ENCODE data around the gene DUSP5.
A peak's percentile ranks its signal among the peaks of the same experiment; 100 is the strongest.

DUSP5 gene

DNA sequence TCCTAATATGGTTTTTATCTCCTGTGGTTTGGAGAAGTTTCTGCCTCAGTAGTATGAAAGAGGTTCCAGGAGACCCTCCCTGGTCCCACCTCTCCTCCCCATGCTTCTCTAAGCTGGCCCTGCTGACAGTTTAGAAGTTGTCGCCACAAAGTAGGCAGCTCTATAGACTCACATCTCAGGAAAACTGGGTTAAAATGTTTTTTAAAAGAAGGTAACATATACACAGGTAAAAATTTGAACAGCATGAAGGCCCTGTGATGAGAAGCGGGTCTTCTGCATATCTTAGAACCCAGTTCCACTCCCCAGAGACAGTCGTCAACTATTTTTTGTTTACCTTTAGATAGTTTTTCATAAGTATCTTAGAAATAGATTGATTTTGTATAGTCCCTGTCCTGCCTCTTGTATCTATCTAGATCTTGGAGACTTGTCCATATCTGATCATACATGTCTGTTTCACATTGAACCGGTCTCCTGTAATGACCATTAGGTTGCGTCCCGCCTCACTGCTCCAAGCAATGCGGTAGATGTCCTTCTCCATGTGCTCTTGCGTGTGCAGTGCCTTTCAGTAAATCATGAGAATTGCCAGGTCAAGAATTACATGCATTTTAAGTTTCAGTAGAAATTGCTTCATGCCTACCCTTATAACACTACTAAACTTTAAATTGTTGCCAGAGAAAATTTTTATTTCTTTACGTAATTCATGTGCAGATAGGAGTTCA is 2.2 kb downstream of the DUSP5 start:
- peak overlapping the region; percentile 72 for H3K27ac ChIP-seq (ENCODE audit: extremely low read depth, low read depth, low read length)
- no peak overlapping the region for H3K4me3 ChIP-seq (ENCODE audit: low read depth, low read length)
- TF ChIP-seq, protein P1, sequence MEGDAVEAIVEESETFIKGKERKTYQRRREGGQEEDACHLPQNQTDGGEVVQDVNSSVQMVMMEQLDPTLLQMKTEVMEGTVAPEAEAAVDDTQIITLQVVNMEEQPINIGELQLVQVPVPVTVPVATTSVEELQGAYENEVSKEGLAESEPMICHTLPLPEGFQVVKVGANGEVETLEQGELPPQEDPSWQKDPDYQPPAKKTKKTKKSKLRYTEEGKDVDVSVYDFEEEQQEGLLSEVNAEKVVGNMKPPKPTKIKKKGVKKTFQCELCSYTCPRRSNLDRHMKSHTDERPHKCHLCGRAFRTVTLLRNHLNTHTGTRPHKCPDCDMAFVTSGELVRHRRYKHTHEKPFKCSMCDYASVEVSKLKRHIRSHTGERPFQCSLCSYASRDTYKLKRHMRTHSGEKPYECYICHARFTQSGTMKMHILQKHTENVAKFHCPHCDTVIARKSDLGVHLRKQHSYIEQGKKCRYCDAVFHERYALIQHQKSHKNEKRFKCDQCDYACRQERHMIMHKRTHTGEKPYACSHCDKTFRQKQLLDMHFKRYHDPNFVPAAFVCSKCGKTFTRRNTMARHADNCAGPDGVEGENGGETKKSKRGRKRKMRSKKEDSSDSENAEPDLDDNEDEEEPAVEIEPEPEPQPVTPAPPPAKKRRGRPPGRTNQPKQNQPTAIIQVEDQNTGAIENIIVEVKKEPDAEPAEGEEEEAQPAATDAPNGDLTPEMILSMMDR (tag by site-specific recombination; IDR thresholded peaks at IDR 0.05) = no peak
- TF ChIP-seq, protein P2, sequence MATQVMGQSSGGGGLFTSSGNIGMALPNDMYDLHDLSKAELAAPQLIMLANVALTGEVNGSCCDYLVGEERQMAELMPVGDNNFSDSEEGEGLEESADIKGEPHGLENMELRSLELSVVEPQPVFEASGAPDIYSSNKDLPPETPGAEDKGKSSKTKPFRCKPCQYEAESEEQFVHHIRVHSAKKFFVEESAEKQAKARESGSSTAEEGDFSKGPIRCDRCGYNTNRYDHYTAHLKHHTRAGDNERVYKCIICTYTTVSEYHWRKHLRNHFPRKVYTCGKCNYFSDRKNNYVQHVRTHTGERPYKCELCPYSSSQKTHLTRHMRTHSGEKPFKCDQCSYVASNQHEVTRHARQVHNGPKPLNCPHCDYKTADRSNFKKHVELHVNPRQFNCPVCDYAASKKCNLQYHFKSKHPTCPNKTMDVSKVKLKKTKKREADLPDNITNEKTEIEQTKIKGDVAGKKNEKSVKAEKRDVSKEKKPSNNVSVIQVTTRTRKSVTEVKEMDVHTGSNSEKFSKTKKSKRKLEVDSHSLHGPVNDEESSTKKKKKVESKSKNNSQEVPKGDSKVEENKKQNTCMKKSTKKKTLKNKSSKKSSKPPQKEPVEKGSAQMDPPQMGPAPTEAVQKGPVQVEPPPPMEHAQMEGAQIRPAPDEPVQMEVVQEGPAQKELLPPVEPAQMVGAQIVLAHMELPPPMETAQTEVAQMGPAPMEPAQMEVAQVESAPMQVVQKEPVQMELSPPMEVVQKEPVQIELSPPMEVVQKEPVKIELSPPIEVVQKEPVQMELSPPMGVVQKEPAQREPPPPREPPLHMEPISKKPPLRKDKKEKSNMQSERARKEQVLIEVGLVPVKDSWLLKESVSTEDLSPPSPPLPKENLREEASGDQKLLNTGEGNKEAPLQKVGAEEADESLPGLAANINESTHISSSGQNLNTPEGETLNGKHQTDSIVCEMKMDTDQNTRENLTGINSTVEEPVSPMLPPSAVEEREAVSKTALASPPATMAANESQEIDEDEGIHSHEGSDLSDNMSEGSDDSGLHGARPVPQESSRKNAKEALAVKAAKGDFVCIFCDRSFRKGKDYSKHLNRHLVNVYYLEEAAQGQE (tag by site-specific recombination; IDR thresholded peaks at IDR 0.05) = no peak
- 0 out of 2 replicates have a peak, but pooled peaks have one; percentile 4 for TF ChIP-seq ZNF341 (tag by site-specific recombination; IDR thresholded peaks at IDR 0.05; ENCODE audit: low read depth)
- TF ChIP-seq TCF7L2 (IDR thresholded peaks at IDR 0.05; ENCODE audit: borderline replicate concordance, low read depth, low read length) = no peak
- peaks cover 0 to 27% of the 10 kb centered on the region in 2 experiments; a peak in 1 of 3 replicates for H3K36me3 ChIP-seq (ENCODE audit: control insufficient read depth in 2 of 2, insufficient read depth in 1 of 2, low read length in 2 of 2)
- POLR2A ChIA-PET = interaction anchor here (1.5 kb wide), 1 partner anchor 146 kb away, joined by 3 read pairs; no protein-coding TSS in a partner anchor
- CTCF ChIA-PET = interaction anchor here (1.1 to 3.6 kb wide), 4 partner anchors 47 to 194 kb away, joined by 3 to 25 read pairs (median 8); partner anchors contain the start of gene SMNDC1
- H3K9me3 ChIP-seq (ENCODE audit: control insufficient read depth, insufficient read depth, low read depth, low read length) = no peaks in the 10 kb centered on the region
- H3K4me1 ChIP-seq (ENCODE audit: control insufficient read depth, insufficient read depth, low read length) = peaks cover 32% of the 10 kb centered on the region

DNA sequence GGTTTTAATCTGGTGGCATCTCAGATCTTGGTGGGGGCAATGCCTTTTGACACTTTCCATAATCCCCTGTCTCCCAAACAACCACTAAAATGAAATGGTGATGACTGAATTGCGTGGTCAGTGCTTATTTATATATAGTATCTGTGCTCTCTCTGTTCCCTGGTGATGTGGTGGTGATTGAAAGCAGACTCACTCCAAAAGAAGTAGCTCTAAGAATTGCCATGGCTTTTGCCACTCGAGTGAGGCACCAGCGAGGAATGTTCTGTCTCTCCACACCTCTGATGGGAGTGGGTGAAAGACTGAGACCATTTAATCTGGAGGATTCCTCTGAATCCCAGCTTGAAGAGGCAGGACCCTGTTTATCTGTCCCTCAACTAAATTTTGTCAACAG is 2.8 kb downstream of the DUSP5 start:
- ChIA-PET POLR2A (interaction anchor here (1.5 kb wide), 1 partner anchor 146 kb away, joined by 3 read pairs; no protein-coding TSS in a partner anchor), CTCF (interaction anchor here (0.6 to 3.6 kb wide), 2 partner anchors 128 to 146 kb away, joined by 3 to 25 read pairs; no protein-coding TSS in a partner anchor)
- TF ChIP-seq ZNF132 (tag by site-specific recombination; IDR thresholded peaks at IDR 0.05; ENCODE audit: borderline replicate concordance) (no peak), OSR2 (tag by site-specific recombination; IDR thresholded peaks at IDR 0.05) (0 out of 2 replicates have a peak, but pooled peaks have one; percentile 35), ZNF660 (tag by site-specific recombination; IDR thresholded peaks at IDR 0.05) (0 out of 2 replicates have a peak, but pooled peaks have one; percentile 12)
- no peaks in the 10 kb centered on the region for H3K9me3 ChIP-seq (ENCODE audit: control insufficient read depth, insufficient read depth, low read depth, low read length)
- H3K36me3 ChIP-seq (ENCODE audit: control insufficient read depth in 2 of 2, insufficient read depth in 1 of 2, low read length in 2 of 2) = peaks cover 0 to 33% of the 10 kb centered on the region in 2 experiments; a peak in 1 of 3 replicates
- H3K4me3 ChIP-seq (ENCODE audit: low read depth, low read length) = no peak overlapping the region
- peaks cover 32% of the 10 kb centered on the region for H3K4me1 ChIP-seq (ENCODE audit: control insufficient read depth, insufficient read depth, low read length)
- peak overlapping the region; percentile 18; the same call in 1 of the 2 replicates for H3K27ac ChIP-seq (ENCODE audit: extremely low read depth, low read depth, low read length)

DNA sequence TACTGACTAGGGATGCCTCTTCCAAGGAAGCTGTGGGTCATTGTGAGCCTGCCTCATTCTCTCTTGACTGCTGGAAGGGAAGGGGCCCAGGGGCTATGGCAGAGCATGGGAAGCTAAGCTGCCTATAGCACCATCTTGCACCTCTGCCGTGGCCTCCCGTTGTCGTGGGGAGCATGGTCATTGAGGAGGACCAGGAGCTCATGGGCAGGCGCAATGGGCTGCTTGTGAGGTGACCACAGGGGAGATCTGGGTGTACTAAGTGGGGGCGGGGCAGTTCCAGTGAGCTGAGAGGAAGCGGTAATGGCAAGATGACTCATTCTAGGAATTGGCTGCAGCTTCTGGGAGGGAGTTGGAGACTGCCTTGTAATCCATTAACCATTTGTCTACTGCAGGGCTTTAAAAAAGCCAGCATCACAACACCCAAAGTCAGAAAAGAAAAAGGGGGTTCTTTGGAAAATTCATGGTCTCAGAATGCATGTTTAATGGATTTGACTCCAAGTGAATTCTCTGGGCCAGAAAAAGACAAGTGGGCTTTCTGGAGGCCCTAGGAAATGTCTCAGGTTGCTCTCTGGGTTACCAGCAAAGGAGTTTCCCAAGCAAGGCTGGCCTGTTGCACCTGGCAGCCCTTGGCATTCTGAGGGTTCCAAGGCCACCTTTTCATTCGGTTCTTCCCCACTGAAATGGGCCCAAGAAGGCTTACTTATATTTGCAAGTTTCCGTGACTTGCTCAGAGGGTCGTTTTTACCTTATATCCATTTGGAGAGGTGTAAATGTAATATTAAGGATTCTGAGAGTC is 3.6 kb downstream of the DUSP5 start:
- Histone ChIP-seq H3K36me3 (ENCODE audit: control insufficient read depth in 2 of 2, insufficient read depth in 1 of 2, low read length in 2 of 2) (peaks cover 0 to 41% of the 10 kb centered on the region in 2 experiments; a peak in 1 of 3 replicates), H3K4me3 (ENCODE audit: low read depth, low read length) (peak overlapping the region; percentile 12; the same call in 1 of the 2 replicates), H3K9me3 (ENCODE audit: control insufficient read depth, insufficient read depth, low read depth, low read length) (no peaks in the 10 kb centered on the region), H3K4me1 (ENCODE audit: control insufficient read depth, insufficient read depth, low read length) (peaks cover 32% of the 10 kb centered on the region), H3K27ac (ENCODE audit: extremely low read depth, low read depth, low read length) (peak overlapping the region; percentile 18; the same call in 1 of the 2 replicates)
- ChIA-PET CTCF (interaction anchor here (0.6 to 3.6 kb wide), 4 partner anchors 24 to 147 kb away, joined by 3 to 25 read pairs (median 3); no protein-coding TSS in a partner anchor), POLR2A (interaction anchor here (0.7 to 1.5 kb wide), 4 partner anchors 18 to 196 kb away, joined by 3 to 5 read pairs (median 3); no protein-coding TSS in a partner anchor)
- TF ChIP-seq, protein P1 (tag by site-specific recombination; IDR thresholded peaks at IDR 0.05) = no peak
- TF ChIP-seq ZBTB48 (tag by site-specific recombination; IDR thresholded peaks at IDR 0.05) (peak; percentile 60; the same call in 1 of the 2 replicates), SCRT1 (tag by site-specific recombination; IDR thresholded peaks at IDR 0.05; ENCODE audit: borderline replicate concordance) (no peak), ZNF785 (tag by site-specific recombination; IDR thresholded peaks at IDR 0.05) (no peak), ZBTB17 (tag by site-specific recombination; IDR thresholded peaks at IDR 0.05) (peak; percentile 87), ZNF114 (tag by site-specific recombination; IDR thresholded peaks at IDR 0.05) (no peak), ZBTB8A (tag by site-specific recombination; IDR thresholded peaks at IDR 0.05) (peak; percentile 67)
- TF ChIP-seq, protein P3, sequence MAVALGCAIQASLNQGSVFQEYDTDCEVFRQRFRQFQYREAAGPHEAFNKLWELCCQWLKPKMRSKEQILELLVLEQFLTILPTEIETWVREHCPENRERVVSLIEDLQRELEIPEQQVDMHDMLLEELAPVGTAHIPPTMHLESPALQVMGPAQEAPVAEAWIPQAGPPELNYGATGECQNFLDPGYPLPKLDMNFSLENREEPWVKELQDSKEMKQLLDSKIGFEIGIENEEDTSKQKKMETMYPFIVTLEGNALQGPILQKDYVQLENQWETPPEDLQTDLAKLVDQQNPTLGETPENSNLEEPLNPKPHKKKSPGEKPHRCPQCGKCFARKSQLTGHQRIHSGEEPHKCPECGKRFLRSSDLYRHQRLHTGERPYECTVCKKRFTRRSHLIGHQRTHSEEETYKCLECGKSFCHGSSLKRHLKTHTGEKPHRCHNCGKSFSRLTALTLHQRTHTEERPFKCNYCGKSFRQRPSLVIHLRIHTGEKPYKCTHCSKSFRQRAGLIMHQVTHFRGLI (tag by site-specific recombination; IDR thresholded peaks at IDR 0.05) = 0 out of 2 replicates have a peak, but pooled peaks have one; percentile 21
- TF ChIP-seq, protein P4, sequence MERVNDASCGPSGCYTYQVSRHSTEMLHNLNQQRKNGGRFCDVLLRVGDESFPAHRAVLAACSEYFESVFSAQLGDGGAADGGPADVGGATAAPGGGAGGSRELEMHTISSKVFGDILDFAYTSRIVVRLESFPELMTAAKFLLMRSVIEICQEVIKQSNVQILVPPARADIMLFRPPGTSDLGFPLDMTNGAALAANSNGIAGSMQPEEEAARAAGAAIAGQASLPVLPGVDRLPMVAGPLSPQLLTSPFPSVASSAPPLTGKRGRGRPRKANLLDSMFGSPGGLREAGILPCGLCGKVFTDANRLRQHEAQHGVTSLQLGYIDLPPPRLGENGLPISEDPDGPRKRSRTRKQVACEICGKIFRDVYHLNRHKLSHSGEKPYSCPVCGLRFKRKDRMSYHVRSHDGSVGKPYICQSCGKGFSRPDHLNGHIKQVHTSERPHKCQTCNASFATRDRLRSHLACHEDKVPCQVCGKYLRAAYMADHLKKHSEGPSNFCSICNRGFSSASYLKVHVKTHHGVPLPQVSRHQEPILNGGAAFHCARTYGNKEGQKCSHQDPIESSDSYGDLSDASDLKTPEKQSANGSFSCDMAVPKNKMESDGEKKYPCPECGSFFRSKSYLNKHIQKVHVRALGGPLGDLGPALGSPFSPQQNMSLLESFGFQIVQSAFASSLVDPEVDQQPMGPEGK (tag by site-specific recombination; IDR thresholded peaks at IDR 0.05) = peak; percentile 94
